Posterior vena cava (tissue), 2 donors: ENCODE data around the gene GYG2. TPM values are rescaled to one million over a fixed set of nuclear protein-coding genes. Genes with fewer than 3 reads are reported as not detected.
"Not testable (repeated sequence)": the region's sequence is repeated elsewhere in the genome, so short reads cannot be mapped to it uniquely, and the experiment has no call there.

Source experiments
- DNase-seq: peaks from one replicate; pipeline ENCODE4 v3.0.0-alpha.2; 2020; ENCODE audit warnings: low spot score
- intact Hi-C, 2 donors: fragments of 100-400 bp; cut with DNase I; formaldehyde crosslinking; loops; one replicate each; pipeline versions ENCODE4 v1.14.1 to v1.14.2; 2022 to 2023
- total RNA-seq, 2 donors: library from RNA; stranded (reverse); fragmentation: NEBNext Ultra II Directional; extraction: Animal tissue kit (Norgen Biotek cat#: 25700); gene quantifications; one replicate each; pipeline ENCODE4 v1.2.1, GENCODE V29; 2021
- donor health status: DM: yes; HTN: yes; CAD: no.
- donor health status: DM: yes; HTN: yes; CAD: no.

Gene GYG2
- total RNA-seq, 2 donors from 2014 or later = 1.4 to 2.7 TPM

DNA sequence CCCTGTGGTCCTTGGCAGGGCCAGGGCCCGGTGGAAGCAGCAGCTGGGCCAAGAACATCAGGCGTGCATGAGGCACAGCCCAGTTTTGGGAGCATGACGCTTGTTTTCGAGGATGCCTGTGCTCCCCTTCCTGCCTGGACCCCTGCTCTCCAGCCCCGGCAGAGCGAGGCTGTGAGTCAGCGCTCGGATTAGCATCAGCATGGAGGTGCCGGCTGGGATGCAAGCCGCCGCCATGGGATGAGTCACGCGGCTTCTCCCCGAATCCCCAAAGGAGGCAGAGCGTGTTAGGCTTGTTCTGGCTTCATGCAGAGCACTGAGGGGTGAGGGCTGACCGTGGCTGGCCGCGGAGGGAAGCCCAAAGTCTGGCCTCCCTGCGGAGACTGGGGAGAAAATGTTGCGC is 23.9 kb upstream of the GYG2 start:
- intact Hi-C loops = not testable (repeated sequence)
- DNase-seq = peak; percentile 86

- intact Hi-C loops = no loop called here
- DNase-seq = no peak
These were observed 17.5 kb upstream of the GYG2 start for GRCh38 chrX:2811271-2811670.

DNA sequence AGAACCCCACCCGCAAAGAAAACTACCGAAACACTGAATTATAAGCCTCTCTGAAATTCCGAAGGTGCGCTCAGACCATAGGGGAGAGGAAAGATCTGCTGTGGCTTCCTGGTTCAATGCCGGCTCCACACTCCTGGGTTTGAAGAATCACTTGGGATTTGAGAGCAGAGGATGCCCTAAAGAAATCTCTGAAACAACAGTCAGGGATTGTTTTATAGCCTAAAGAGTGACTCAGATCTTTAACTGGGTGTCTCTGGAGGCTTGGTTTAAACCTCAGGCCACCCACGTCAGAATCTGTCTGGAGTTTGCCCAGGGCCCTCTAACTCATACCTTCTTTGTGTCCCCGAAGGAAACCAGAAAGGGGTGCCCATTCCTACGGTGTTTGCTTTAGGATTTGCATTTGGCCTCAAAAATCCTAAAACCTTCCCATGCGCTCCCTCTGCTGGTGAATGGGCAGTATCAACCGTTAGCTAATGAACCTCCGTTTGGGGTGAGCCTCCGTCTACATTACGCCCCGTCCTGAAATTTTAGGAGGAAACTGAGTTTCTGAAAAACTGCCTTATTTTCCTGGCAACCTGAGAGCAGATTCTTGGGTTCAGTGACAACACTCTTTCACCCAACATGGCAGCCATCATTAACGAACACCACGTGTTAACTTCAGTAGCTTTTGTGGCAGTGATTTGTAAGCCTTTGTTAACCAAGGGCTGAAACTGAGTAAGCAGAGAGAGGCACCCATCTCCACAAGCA is 16.4 kb upstream of the GYG2 start:
- DNase-seq, intact Hi-C loops: not testable (repeated sequence)

GRCh38 chrX:2817036-2817435 is 11.7 kb upstream of the GYG2 start:
- intact Hi-C loops = no loop called here
- DNase-seq = no peak

DNA sequence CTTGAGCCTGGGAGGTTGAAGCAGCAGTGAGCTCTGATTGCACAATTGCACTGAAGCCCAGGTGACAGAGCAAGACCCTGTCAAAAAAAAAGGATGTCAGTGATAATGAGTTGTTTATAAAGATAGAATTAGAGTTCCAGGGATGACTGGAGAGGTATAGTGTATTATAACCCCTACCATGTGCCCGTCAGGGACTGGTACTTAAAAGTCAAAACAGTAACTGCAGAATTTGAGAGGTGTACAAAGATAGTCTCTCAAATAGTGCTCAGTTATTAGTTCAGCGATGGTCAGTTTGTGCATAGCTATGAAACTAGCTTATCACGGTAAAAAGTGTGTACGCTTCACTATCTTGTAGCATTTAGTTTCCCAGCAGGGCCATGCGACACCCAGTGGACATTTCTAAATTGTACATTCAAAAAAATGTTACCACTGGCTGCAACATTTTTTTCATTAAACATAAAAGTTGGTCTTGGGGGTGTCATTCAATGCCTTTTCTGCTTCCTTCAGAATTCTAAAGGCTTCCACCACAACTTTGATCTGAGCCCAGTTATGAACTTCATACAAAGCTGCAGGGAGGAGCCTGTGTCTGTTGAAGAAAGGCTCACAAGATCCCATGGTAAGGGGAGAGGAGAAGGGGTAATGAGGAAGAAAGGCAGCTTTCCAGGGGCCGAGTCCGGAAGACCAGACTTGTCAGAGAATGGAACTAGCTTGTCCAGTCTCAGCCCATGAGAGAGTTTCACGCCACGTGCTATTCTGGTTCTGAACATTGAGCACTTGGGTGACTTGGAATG is 9.2 kb upstream of the GYG2 start:
- intact Hi-C loops = loop anchor here in 1 of 2 donors (10.0 kb wide), 1 partner anchor 175 kb away; no protein-coding TSS in a partner anchor
- peak; percentile 52 for DNase-seq

- intact Hi-C loops = loop anchor here in 1 of 2 donors (10.0 kb wide), 1 partner anchor 175 kb away; no protein-coding TSS in a partner anchor
- DNase-seq = no peak
These were observed 8.5 kb upstream of the GYG2 start for GRCh38 chrX:2820136-2820771.

DNA sequence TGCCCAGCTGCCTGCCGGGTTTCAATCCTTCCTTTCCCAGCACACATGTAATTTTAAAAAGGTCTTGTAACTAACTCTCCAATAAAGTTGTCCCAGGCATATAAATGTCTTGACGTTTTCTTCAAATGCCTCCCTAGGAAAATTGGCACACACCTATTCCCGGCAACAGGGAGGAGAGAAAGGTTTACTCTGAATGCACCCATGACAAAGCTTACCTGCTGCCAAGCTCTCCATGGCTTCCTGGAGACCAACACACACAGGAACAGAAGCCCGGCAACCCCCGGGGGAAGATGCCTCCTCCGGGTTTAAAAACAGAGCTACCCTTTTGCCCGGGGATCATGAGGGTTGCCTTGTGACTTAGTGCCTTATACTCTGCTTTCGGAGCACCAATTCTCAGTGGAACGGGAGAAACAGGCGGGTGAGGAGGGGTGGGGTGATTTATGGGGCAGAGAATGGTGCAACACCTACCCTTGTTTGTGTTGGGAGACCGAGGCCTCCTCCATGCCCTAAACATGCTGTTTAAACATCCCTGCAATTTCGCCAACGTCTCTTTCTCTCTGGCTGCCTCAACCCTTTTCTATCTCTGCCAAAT is 4.8 kb upstream of the GYG2 start:
- DNase-seq = no peak
- intact Hi-C loops = loop anchor here in 1 of 2 donors (10.0 kb wide), 1 partner anchor 179 kb away; no protein-coding TSS in a partner anchor

- intact Hi-C loops = loop anchor here in 1 of 2 donors (10.0 kb wide), 1 partner anchor 180 kb away; no protein-coding TSS in a partner anchor
These were observed 3.8 kb upstream of the GYG2 start for GRCh38 chrX:2824886-2825285.

GRCh38 chrX:2828959-2829411 is 255 bp downstream of the GYG2 start:
- intact Hi-C loops = loop anchor here in 1 of 2 donors (10.0 kb wide), 1 partner anchor 184 kb away; no protein-coding TSS in a partner anchor

More at GRCh38 chrX:2824886-2825285, 3.8 kb upstream of the GYG2 start:
- no peak for DNase-seq

DNA sequence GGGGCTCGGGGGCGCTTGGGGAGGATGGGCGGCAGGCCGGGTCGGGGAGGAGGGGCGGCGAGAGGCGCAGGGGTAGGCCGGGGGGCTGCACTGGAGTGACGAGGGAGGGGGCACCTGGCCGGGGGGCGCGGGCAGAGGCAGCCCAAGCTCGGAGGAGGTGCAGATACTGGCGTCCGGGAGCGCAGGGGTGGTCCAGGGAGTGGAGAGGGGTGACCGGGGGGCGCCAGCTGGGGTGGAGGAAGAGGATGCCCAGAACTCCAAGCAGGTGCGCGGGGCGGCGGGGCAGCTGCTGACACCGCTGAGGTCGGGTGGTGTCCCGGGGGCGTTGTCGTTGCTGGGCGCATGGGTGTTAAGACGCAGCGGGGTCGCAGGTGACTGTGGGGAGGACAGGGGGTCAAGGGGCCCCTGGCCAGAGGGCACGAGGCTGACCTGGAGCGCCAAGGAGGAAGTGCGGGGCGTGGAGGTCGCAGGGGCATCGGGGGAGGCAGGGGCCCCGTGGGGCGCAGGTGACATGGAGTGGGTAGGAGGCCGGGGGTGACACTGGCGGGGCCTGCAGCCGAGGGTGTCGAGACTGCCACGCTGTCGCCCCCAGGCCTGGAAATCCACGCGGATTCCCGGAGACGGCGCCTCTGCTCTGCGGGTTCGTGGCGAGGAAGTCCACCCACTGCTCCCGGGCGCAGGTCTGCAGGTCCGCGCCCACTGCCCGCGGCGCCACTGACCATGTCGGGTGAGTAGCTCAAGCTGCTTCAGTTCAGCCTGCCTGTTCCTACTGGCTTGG is 928 bp downstream of the GYG2 start:
- intact Hi-C loops = loop anchor here in 1 of 2 donors (10.0 kb wide), 1 partner anchor 185 kb away; no protein-coding TSS in a partner anchor
- no peak for DNase-seq

More at GRCh38 chrX:2828959-2829411, 255 bp downstream of the GYG2 start:
- no peak for DNase-seq

DNA sequence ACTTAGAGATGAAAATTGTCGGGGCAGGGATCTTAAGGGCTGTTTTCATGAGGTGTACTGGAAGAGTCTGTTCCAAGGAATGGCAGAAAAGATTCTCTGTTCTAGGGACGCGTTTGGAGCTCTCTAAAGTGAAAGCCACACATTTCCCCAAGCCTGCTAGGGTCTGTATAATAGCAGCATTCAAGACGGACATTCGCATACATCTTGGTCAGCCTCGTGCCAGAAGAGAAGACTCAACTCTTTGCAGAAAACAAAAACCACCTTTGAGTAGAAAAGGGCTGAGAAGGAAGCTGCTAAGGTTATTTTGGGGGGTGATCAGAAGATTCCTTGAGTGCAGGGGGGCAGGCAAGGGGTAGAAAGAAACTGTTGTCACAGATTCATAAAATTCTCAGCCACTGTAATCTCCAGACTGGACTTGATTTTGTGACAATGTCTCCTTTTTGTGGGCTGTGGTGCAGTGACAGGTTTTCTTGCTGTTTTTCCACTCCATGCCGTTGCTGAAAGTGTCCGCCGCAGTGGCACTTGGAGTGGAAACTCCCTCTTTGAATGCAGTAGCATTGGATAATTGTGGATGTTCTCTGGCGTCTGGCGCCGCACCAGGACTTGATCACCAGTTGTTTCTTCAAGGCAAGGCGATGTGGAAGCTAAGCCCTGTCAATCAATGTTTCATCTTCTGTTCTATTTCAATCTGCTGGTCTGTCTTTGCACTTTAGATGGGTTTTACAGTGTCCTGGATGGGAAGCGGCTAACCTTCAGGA is 2.9 kb downstream of the GYG2 start:
- intact Hi-C loops = no loop called here
- no peak for DNase-seq

GRCh38 chrX:2837961-2838360 is 9.2 kb downstream of the GYG2 start:
- DNase-seq = no peak
- intact Hi-C loops = no loop called here

DNA sequence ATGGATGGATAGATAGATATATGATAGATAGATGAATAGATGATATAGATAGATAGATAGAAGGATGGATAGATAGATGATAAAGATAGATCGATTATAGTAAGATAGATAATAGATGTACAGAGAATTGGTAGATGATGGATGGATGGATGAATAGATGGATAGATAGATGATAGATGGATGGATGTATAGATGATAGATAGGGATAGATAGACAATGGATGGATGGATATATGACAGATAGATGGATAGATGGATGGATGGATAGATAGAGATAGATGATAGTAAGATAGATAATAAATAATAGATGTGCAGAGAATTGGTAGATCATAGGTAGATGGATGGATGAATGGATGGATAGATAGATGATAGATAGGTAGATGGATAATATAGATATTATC is 12.2 kb downstream of the GYG2 start:
- DNase-seq = no peak
- intact Hi-C loops = no loop called here

- no peak for DNase-seq
- intact Hi-C loops = no loop called here
These were observed 12.8 kb downstream of the GYG2 start for GRCh38 chrX:2841537-2841936.

DNA sequence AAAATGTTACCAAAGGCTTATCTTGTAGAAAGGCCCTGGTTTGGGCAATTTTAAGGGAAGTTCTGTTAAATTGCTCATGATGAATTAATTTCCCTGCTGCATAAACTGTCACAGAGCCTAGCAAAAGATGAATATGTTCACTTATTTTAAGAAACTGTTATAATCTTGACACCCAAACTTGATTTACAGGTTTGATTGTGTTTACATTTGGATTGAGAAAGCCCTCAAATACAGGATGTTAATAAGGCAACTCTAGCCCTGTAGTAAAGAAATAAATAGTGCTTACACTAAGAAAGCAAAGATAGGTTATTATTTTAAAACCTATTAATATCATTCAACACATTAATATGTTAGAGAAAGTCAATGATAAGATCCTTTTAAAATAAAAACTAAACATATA is 18.3 kb downstream of the GYG2 start:
- DNase-seq = no peak
- intact Hi-C loops = no loop called here

DNA sequence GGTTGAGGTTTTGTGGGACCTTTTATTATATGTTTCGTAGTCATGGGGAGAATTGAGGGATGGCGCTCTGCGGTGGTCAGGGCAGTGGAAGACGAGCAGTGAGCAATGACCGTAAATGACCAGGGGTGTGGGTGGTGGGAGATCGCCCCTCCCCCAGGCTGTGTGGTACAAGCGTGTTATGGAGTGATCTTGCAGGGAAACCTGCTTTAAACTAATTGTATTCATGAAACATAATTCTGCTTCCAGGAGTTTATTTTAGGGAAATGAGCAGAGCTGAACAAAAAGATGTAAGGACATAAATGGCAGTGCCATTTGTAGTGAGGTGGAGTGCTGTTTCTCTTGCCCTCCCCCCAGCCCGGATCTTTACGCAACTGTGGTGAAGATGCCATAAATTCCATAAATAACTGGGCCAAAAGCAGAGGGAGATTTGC is 20.2 kb downstream of the GYG2 start:
- intact Hi-C loops = no loop called here

GRCh38 chrX:2854918-2855317 is 26.2 kb downstream of the GYG2 start:
- no peak for DNase-seq
- intact Hi-C loops = no loop called here

More for the DNA sequence above, 20.2 kb downstream of the GYG2 start:
- no peak for DNase-seq

DNA sequence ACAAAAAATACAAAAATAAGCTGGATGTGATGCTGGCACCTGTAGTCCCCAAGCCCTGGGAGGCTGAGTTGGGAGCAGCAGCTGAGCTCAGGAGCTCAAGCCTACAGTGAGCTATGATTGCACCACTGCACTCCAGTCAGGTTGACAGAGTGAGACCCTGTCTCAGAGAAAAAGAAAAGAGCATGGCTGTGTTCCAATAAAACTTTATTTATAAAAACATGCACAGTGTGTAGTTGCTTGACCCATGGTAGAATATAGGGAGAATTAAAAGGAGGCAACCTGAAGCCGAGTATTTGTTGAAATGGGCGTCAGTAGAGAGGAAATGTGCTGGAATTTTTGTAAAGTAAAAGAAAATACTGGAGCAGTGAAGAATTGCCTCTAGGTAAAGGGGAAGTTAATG is 27.0 kb downstream of the GYG2 start:
- intact Hi-C loops = no loop called here
- no peak for DNase-seq
